ENCODE results near the gene SKAP2.
A peak's percentile ranks its signal among the peaks of the same experiment; 100 is the strongest.

Gene SKAP2

GRCh38 chr7:26691886-26692285, 172.5 kb downstream of the SKAP2 start:
- no peak for DNase-seq (ENCODE audit: low read depth)

DNA sequence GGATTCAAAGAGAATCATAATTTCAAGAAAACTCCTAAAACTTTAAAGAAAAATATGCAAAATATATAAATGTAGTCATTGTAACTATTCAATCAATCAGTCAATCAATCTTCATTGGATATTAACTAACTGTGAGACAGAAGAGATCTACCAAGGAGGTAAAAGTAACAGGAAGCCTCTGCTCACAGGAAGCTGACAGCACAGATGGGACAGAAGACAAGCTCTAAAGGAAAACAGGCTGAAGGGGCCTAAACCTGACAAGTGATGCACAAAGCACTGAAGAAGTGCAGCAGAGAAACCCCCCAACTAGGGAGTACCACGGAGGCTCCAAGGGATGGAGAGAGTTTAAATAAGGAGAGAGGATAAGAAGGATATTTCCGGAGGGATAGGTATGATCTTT, 173.0 kb downstream of the SKAP2 start:
- DNase-seq (ENCODE audit: low read depth): no peak

- no peak for DNase-seq (ENCODE audit: low read depth)
These were observed 174.1 kb downstream of the SKAP2 start for GRCh38 chr7:26690135-26690805.

GRCh38 chr7:26688936-26689506, 175.4 kb downstream of the SKAP2 start:
- no peak for DNase-seq (ENCODE audit: low read depth)

DNA sequence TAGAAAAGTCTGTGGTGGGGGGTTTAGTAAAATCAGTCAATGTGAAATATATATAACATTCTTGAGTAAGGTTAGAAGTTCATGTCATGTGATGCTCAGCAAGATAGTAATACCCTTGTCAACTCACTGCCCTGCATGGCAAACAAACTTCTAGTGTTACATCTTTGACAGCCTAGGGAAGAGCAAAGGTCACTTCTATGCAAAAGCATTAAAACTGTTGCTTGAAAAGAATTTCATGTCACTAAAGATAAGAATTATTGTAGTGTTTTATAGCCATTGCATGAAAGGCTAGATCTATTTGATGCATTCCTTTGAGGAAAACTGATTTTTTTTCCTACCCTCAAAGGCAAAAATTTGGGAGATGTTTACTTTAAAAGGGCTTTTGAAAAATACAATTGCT, 176.0 kb downstream of the SKAP2 start:
- no peak for DNase-seq (ENCODE audit: low read depth)

DNA sequence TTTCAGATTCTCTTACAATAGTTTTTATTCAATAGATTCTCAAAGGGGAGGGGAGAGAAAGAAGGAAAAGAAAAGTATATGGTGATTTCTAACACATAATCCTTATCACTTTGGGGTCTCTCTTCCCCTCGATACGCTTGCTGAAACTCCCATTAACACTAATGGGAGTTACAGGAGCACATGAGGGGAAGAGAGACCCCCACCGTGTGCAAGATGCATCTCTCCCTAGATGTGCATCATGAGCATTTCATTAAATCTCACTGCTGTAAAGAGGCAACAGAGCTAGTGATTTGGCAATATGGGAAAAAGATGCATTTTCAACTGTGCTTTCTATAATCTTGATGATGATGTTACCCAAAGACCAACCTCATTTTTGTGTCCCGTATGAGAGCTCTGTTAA, 177.4 kb downstream of the SKAP2 start:
- no peak for DNase-seq (ENCODE audit: low read depth)

GRCh38 chr7:26686448-26686981, 177.9 kb downstream of the SKAP2 start:
- DNase-seq (ENCODE audit: low read depth): peak; percentile 43

DNA sequence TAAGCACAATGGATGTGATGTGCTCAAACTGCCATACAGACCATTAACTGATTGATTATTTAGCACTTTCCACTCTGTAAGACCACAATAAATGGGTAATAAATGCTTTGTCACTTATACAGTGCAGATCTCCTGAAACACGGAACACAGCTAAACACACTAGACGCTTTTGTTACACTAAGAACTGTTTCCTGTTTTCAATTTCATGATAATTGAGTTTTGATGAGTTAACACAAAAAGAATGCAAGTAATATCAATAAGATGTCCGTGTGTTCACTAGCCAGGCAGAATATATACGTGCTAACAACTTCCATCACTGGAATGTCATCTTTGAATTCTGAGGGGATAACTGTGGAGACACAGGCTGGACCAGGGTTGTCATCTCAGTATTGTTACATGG, 178.8 kb downstream of the SKAP2 start:
- peak; percentile 49 for DNase-seq (ENCODE audit: low read depth)

- no peak for DNase-seq (ENCODE audit: low read depth)
These were observed 179.9 kb downstream of the SKAP2 start for GRCh38 chr7:26684447-26684846.

DNA sequence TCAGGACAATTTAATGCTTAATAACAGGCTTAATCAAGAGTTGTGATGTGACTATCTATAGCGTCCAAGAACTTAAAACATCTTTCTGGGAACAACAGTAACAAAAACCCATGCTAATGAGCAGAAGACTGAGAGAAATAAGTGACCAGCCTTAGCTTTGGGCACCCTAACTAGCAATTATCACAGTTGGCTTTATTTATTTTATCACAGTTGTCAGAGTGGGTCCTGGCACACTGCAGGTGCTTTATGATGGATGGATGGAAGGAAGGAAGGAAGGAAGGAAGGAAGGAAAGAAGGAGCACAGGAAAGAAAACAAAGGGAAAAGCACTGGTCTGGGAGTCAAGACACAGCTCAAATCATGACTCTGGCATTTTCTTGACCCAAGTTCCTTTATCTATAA, 181.1 kb downstream of the SKAP2 start:
- DNase-seq (ENCODE audit: low read depth): no peak

DNA sequence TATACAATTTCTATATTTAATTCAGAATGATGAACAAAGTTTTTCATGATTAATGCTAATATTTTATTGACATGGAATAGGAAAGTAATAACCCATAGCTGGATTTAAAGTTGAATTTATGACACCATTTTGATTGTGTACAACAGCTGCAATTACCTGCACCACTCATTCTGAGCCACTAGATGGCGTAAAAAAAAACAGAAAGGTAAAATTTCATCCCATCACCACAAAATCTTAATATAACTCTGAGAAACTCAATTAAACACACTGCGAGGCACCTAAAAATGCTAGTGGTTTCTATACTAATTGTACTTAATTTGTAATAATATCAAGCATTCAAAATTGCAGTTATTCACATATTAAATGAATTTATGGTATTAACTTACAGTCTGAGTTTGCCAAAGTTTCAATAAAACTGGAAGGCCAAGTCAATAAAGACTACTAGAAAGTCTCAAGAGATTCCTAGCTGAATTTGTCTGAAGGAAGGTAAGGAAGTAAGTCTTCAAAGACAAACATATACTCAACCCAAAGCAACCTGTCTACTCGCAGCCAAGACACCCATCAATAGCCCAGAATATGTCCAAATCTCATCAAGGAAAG, 182.5 kb downstream of the SKAP2 start:
- no peak for DNase-seq (ENCODE audit: low read depth)

- DNase-seq (ENCODE audit: low read depth): no peak
These were observed 183.8 kb downstream of the SKAP2 start for GRCh38 chr7:26680587-26680986.

GRCh38 chr7:26675143-26675887, 189.1 kb downstream of the SKAP2 start:
- DNase-seq (ENCODE audit: low read depth): peak; percentile 71

- DNase-seq (ENCODE audit: low read depth): no peak
These were observed 190.5 kb downstream of the SKAP2 start for GRCh38 chr7:26673858-26674257.

GRCh38 chr7:26673271-26673670, 191.1 kb downstream of the SKAP2 start:
- no peak for DNase-seq (ENCODE audit: low read depth)

DNA sequence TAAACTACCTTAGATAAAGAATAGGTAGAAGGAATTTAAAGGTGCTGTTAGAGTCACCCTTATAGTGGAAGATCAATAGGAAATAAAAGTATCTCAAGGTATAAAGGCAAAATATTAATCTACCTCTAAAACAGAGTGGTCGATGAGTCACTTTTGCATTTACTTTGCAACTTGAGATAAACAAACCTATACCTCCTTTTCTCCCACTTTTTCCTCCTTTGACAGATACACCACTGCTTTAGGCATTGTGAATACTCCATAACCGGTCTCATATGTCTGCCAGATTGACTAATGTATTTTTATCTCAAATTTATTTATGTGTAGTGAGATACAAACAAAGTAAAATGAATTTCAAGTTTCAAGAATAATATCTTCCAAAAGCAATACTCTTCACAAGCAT, 193.5 kb downstream of the SKAP2 start:
- no peak for DNase-seq (ENCODE audit: low read depth)

GRCh38 chr7:26670290-26670689, 194.1 kb downstream of the SKAP2 start:
- no peak for DNase-seq (ENCODE audit: low read depth)

DNA sequence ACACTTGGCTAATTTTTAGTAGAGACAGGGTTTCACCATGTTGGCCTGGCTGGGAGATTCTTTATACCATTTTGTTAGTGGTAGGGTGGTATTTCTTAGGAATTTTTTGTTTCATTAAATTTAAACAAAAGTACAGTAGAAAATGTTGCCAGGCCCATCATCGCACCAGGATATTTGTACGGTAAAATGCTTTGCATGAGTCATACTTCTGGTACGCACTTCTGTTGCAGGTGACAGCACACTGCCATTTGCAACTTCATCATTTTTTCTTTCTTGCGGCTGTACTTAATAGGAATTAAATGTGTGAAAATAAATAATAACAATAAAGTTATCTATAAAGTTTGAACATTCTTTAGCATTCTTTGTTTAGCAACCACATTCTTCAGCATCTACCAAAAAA, 195.6 kb downstream of the SKAP2 start:
- DNase-seq (ENCODE audit: low read depth): no peak

- DNase-seq (ENCODE audit: low read depth): peak; percentile 84
These were observed 196.8 kb downstream of the SKAP2 start for GRCh38 chr7:26667514-26668133.

- no peak for DNase-seq (ENCODE audit: low read depth)
These were observed 199.5 kb downstream of the SKAP2 start for GRCh38 chr7:26664735-26665416.

DNA sequence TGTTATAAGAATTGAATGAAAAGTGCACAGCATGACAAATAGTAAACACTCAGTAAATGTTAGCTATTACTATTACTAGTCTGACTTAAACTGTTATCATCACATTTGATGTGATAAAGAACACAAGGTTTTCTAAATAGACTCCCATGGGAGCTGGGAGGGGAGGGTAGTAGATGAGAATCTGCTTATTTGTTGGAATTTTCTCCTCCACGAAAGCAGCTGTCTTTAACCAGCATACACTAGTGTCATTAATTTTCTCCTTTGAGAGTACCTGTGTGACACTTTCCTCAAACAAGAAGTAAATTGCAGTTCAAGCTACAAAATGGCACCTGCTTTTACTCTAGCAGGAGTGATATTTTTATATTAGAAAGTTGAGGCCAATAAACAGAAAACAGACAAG, 200.1 kb downstream of the SKAP2 start:
- DNase-seq (ENCODE audit: low read depth): no peak

GRCh38 chr7:26663874-26664273, 200.5 kb downstream of the SKAP2 start:
- no peak for DNase-seq (ENCODE audit: low read depth)
